ENCODE measurements around the gene GJA4. TPM values are rescaled to one million over a fixed set of nuclear protein-coding genes. Genes with fewer than 3 reads are reported as not detected.
"Not testable (repeated sequence)": the region's sequence is repeated elsewhere in the genome, so short reads cannot be mapped to it uniquely, and the experiment has no call there.

The GJA4 gene
- total RNA-seq, 2 donors from 2014 or later = 25.5 to 35.1 TPM

GRCh38 chr1:34785231-34785874 is 7.4 kb upstream of the GJA4 start:
- intact Hi-C loops (cut with DNase I) = loop anchor here in 1 of 2 donors (5.0 kb wide), 1 partner anchor 67 kb away; no protein-coding TSS in a partner anchor
- ATAC-seq = no peak
- DNase-seq = no peak

DNA sequence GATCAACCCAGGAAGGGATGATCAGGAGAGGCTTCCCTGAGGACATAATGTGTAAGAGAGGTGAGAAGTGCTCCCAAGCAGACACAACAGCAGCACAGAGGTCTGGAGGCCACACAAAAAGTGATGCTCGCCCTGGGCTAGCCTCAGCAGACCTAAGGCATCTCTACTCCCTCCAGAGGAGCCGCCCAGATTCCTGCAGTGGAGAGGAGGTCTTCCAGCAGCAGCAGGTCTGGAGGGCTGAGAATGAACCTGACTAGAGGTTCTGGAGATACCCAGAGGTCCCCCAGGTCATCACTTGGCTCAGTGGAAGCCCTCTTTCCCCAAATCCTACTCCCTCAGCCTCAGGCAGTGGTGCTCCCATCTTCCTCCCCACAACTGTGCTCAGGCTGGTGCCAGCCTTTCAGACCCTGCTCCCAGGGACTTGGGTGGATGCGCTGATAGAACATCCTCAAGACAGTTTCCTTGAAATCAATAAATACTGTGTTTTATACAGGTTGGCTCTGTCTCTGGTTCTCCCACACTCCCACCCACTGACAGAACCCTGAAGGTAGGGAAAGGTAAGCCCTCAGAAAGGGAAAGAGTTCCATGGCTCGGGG is 6.8 kb upstream of the GJA4 start:
- ATAC-seq (no peak), DNase-seq (no peak)
- intact Hi-C loops (cut with DNase I) = loop anchor here (2.0 to 5.0 kb wide), 2 partner anchors 66 to 67 kb away; no protein-coding TSS in a partner anchor

DNA sequence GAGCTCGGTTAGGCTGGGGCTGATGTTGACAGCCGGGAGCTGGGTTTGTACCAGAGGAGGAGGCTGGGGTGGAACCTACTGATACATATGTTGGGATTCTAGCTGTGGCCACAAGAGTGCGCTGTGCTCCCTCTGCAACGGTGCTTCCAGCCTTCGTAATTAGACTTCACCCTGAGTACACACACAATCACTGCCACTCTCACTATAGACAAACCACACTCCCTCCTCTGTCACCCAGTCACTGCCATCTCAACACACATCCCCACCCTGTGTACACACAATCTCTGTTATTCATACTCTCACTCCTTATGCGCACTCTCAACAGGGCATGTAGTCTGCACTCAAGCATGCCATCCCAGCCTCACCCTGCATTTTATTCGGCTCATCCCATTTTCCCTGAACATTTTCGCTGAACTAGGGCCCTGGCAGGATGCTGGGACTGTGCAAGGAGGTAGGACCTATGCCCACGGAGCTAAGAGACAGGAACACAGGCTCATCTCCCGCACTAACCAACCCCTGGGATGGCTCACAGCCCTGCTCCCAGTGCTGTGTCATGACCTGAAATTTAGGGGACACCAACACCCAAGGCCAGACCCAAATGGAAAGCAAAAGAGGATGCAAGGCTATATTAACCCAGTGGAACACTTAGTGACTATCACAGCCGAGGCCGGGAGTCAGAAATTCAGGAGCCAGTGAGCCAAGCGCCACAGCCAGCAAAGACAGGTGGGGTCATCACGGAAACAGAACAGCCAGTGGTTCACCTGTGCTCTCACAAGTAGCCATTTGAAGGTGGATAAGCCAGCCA is 6.1 kb upstream of the GJA4 start:
- DNase-seq = peak; percentile 80
- ATAC-seq = peak; percentile 73 to 82
- intact Hi-C loops (cut with DNase I) = loop anchor here (2.0 to 5.0 kb wide), 2 partner anchors 66 kb away; no protein-coding TSS in a partner anchor

DNA sequence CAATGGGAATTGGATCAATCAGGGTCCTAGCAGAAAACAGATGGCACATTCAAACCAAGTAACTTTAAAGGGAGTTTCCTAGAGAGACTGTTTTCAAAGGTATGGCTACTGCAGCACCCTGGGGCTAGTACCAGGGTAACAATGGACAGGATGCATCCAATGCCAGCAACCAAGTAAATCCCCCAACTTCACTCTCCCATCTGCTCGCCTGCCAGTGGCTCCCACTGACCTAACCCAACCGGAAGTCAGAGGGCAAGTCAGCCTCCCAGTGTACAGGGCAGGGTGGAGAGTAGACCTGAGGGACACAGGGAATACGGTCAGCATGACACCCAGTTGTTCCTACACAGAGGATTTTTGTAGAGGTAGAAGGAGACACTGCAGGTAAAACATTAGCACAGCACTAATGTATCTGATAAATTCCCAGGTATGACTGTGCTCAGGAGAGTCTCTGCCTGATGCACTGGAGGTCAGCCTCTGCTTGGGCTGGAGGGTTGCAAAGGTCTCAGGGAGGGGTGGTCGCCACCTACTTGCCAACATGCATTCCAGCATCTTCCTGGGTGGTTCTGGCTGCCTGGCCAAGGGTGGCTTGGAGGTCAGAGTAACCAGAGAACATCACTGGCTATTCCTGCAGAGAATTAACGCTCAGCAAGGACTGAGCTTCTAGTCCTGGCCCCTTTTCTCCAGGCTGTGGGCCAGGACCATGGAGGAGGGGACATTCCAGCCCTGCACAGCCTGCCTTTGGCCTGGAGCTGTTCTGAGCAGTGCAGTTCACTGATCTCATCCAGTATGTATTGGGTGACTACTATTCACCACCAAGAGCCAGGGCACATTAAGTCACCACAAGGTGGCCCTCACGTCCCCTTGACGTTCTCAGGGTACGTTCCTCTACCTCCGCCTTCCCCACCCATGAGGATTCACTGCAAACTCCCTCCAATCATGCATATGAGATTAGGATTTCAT is 5.1 kb upstream of the GJA4 start:
- ATAC-seq (peak; percentile 8 to 36), DNase-seq (no peak)
- intact Hi-C loops (cut with DNase I) = loop anchor here (2.0 to 5.0 kb wide), 2 partner anchors 65 kb away; no protein-coding TSS in a partner anchor

DNA sequence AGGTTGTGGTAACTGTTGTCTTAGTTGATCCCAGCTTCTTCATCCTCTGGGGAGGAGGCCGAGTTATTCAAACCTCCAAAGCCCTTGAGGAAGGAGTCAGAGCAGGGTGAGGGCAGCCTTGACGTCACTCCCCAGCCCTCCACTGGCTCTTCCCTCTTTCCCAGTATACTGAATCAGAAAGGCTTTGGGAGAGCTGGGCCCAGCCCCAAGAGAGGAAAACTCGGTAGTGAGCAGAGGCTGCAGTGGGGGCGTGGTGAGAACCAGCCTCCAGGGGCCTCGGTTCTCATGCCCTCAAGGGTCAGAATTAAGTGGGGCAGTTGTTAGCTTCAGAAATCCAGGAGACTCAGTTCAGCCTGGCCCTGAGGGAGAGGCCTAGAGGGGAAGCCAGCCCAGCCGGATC is 1.8 kb upstream of the GJA4 start:
- intact Hi-C loops (cut with DNase I) = no loop called here
- DNase-seq (peak; percentile 37), ATAC-seq (peak; percentile 28 to 48)

- DNase-seq (no peak), ATAC-seq (no peak)
Observed at GRCh38 chr1:34792424-34792823, 375 bp upstream of the GJA4 start.

GRCh38 chr1:34794001-34794789 is 1.4 kb downstream of the GJA4 start:
- intact Hi-C loops (cut with DNase I) = no loop called here
- DNase-seq (no peak), ATAC-seq (no peak)

More at GRCh38 chr1:34792424-34792823, 375 bp upstream of the GJA4 start:
- intact Hi-C loops (cut with DNase I) = no loop called here

GRCh38 chr1:34794790-34795180 is 2.0 kb downstream of the GJA4 start:
- no peak for ATAC-seq
- no peak for DNase-seq
- intact Hi-C loops (cut with DNase I) = no loop called here

- DNase-seq = no peak
- no peak for ATAC-seq
Observed at GRCh38 chr1:34795916-34796315, 3.1 kb downstream of the GJA4 start.

GRCh38 chr1:34796990-34797389 is 4.2 kb downstream of the GJA4 start:
- ATAC-seq = no peak
- intact Hi-C loops (cut with DNase I) = no loop called here
- DNase-seq = no peak

More at GRCh38 chr1:34795916-34796315, 3.1 kb downstream of the GJA4 start:
- intact Hi-C loops (cut with DNase I) = no loop called here

DNA sequence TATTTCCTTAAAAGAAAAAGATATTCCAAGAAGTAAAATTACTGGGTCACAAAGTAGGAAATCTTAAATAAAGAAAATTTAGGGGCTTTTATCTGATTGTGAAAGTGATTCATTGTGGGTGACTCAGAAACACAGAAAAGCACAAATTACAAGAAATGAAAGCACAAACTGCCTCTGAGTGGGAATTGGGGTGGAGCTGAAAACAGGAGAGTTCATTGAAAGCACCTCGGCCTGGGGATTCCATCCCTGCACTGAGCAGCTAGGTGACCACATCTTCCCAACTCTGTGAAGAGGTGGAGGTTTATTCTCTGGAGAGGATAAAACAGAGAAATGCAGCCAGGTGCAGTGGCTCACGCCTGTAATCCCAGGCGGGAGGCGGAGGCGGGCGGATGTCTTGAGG is 7.4 kb downstream of the GJA4 start:
- intact Hi-C loops (cut with DNase I) = no loop called here
- ATAC-seq (no peak), DNase-seq (no peak)

- no peak for DNase-seq
- intact Hi-C loops (cut with DNase I) = no loop called here
- no peak for ATAC-seq
Observed at GRCh38 chr1:34803770-34804169, 11.0 kb downstream of the GJA4 start.

DNA sequence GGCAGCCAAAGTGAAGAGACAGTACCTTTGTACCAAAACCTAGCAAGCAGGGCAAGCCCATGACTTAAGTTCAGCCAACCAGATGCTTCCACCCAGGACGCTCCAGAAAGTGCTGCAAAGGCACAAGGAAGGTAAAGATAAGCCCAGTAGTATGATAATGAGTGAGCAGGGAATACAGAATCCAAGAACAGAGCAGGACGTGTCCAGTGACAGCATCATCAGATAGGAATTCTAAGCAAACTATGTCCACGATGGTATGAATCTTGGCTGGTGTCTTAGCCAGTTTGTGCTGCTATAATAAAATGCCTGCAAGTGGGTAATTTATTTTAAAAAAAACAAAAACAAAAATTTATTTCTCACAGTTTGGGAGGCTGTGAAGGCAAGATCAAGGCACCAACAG is 13.6 kb downstream of the GJA4 start:
- ATAC-seq (peak; percentile 5 to 27), DNase-seq (no peak)
- intact Hi-C loops (cut with DNase I) = no loop called here

DNA sequence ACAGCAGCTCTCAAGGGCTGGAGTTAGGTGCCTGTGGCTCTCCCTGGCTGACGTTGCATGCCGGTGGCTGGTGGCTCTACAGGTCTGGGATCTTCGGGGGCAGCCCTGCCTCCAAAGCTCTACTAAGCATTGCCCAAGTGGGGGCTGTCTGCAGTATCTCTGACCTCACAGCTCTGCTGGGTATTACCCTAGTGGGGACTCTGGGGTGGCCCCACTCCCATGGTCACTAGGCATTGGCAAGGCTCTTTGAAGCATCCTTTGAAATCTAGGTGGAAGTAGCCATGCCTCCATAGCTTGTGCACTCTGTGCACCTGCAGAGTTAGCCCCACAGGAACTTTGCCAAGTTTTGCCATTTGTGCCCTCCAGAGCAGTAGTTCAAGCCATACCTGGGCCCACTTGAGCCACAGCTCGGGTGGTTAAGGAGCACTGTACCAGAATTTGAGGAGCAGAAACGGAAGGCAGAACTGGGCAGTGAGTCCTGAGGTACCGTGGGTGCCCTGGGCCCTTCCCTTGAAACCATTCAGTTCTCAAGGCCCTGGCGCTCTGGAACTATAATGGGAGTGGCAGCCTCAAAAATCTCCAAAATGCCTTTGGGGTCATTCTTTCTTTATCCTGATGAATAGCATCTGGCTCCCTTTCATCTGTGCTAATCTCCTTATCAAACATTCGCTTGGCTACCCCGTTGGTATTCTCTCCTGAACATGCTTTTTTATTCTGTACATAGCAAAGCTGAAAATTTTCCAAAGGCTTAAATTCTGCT is 15.4 kb downstream of the GJA4 start:
- intact Hi-C loops (cut with DNase I) = no loop called here
- DNase-seq = no peak

GRCh38 chr1:34810781-34811180 is 18.0 kb downstream of the GJA4 start:
- intact Hi-C loops (cut with DNase I); ATAC-seq: not testable (repeated sequence)

More for the DNA sequence above, 15.4 kb downstream of the GJA4 start:
- no peak for ATAC-seq

GRCh38 chr1:34816332-34816731 is 23.5 kb downstream of the GJA4 start:
- DNase-seq (no peak), ATAC-seq (no peak)
- intact Hi-C loops (cut with DNase I) = no loop called here

More at GRCh38 chr1:34810781-34811180, 18.0 kb downstream of the GJA4 start:
- not testable (repeated sequence) for DNase-seq

GRCh38 chr1:34816778-34817177 is 24.0 kb downstream of the GJA4 start:
- intact Hi-C loops (cut with DNase I) = no loop called here
- DNase-seq (no peak), ATAC-seq (no peak)
